HG03135 (cell line): ENCODE data around the gene CLN6.
A peak's percentile ranks its signal among the peaks of the same experiment; 100 is the strongest.
"Not testable (repeated sequence)": the region's sequence is repeated elsewhere in the genome, so short reads cannot be mapped to it uniquely, and the experiment has no call there.

Source experiments
- ATAC-seq: cut with Tn5 transposase; IDR thresholded peaks from one replicate; pipeline ENCODE4 v1.9.1; 2021; ENCODE audit warnings: mild to moderate bottlenecking, moderate library complexity; ENCODE audit not compliant: unreplicated experiment

Gene CLN6

DNA sequence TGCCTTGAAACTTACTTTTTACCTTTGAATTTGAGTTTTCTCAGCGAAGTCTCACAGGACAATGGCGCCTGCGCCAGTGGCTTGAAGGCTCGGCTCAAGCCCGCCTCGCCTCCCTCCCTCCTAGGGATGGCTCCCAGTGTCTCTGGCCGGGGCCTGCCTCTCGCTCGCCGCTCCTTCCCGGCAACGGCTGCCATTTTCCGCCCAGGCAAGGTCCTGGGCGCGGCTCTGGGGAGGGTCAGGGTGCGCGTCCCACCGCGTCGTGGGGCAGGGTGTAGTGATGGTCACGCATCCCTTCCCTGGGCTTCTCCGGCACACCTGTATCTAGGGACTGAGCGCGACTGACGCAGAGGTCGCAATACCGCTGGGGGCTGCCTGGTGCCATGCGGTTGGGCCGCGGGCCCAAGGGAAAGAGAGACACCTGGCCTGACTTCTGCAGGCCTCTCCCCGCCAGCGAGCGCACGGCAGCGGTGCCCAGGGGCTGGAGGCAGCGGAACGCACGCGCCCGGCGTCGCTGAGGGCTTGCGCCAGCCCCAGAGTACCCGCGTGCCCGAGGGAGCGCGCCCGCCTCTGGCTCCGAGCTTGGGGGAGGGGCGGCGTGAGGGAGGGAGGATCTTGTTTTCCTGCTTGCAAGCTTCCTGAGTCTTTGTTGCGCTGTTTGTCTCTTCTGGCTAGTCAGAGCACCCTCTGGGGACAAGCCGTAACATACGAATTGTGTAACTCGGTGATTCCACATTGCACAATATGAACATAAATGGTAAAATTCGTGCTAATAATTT, 27.3 kb upstream of the CLN6 start:
- no peak for ATAC-seq

DNA sequence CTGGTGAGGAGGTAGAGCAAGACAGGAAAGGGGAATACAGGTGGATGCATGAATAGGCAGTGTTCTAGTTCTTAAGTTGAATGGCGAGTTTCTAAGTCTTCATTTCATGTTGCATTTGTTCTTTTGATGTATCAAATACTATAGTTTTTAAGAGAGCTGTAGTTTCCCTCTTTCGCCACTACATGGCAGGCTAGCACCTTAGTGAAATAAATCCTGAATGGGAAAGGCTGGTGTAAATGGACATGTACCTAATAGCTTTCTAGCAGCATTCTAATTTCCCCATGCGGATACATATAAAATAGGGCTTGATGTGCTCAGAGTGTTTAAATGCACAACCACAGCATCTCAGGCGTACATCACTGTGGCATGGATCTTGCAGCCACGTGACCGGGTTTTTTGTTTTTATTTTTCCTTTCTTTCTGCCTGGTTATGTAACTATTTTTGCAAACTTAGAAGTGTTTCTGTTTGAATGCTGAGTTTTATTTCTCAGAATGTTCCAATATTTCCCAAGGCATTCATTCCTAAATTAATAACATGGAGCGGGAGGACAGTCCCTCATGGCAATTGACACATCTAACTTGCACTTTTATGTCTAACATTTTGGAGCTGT, 23.5 kb upstream of the CLN6 start:
- no peak for ATAC-seq

DNA sequence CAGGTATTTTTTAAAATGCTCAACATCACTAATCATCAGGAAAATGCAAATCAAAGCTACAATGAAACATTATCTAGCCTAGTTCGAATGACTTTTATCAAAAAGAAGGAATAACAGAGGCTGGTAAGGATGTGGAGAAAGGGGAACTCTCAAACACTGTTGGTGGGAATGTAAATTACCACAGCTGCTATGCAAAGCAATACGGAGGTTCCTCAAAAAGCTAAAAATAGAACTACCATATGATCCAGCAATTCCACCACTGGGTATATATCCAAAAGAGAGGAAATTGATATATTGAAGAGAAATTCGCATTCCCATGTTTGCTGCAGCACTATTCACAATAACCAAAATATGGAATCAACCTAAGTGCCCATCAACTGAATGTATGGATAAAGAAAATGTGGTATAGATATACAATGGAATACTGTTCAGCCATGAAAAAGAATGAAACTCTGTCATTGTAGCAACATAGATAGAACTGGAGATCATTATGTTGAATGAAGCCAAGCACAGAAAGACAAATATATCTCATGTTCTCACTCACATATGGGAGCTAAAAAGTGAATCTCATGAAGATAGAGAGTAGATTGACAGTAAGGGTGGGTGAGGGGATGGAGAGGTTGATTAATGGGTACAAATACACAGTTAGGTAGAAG, 19.7 kb upstream of the CLN6 start:
- ATAC-seq, result no peak

DNA sequence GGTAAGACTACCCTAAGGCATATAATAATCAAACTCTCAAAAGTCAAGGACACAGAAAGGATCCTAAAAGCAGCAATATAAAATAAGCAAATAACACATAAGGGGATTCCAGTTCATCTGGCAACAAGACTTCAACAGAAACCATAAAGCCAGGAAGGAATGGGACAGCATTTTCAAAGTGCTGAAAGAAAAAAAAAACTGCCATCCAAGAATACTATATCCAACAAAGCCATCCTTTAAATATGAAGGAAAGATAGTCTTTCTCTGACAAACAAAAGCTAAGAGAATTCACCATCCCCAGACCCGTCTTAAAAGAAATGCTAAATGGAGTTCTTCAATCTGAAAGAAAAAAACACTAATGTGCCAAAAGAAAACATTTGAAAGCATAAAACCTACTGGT, 14.7 kb upstream of the CLN6 start:
- no peak for ATAC-seq

DNA sequence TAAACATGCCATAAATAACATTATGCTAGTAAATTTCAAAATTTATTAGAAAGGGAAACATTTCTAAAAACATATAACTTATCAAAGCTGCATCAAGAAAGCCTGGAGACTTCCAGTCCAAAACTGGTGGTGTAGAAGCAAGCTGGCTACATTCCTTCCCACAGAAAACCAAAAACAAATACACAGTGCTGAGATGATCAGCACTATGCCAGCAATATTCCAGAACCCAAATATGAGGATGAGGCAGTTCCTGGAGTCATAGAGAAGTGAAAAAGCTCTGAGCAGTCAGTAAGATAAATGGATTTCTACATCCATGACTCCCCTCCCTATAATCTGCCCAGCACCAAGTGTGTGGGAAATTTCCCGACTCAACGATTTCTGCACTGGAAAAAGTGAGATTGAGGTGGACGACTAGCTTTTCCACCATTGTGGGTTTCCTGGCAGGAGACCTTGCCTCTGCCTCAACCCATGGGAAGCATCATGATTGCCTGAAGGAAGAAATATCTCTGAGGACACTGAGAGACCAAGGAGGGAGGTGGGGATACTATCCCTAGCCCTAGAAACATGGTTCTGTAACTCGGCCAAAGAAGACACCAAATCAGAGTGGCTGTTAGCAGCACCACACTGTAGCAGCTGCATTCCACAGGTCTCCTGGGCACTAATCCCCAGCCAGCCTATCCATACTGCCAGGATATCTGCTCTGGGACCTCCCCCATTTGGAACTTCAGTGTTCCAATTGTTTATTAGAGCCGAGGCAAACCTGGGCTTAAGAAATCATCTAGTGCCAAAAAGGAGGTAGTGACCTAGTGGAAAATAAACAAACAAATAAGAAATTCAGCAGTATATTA, 11.8 kb upstream of the CLN6 start:
- ATAC-seq, result no peak

DNA sequence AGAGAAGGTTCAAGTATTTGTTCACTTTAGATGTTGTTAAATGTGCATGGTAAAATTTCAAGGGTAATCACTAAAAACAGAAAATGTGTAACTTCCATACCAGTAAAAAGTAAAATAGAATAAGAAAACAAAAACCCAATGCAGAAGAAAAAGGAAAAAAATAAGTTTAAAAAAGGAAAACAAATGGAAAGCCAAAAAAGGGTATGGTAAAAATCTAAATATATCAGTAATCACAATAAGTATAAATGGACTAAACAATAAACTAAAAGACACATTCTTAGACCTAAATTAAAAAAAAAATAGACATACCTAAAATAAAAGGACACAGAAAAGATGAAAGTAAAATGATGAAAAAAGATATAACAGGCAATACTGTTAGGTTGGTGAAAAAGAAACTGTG, 9.5 kb upstream of the CLN6 start:
- no peak for ATAC-seq

DNA sequence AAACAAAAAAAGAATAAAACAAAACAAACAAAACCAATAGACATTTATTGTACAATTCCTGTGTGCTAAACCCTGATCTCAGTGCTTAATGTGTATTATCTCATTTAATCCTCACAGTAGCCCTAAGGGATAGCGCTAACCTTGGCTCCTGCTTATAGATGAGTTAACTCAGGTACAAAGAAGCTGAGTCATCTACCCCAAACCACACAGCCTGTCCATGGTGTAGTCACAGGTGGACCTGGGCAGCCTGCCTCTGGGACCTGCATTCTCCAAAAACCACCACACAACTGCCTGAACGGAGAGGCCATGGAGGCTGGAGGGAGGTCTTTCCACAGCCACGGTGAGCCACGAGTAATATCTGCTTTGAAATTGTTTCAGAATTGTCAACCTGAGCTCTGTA, 5.5 kb upstream of the CLN6 start:
- ATAC-seq, result no peak

DNA sequence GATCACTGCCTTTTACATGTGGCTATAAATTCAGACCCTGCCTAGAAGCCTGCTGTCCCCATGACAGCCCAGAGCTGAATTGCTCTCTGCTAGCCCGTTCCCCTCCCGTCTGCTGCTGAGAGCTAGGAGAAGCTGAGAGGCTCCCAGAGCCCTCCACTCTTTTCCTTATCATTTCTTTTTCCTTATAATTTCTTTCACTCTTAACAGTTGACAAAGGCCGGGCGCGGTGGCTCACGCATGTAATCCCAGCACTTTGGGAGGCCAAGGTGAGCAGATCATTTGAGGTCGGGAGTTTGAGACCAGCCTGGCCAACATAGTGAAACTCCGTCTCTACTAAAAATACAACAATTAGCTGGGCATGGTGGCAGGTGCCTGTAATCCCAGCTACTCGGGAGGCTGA, 5.0 kb upstream of the CLN6 start:
- ATAC-seq, result not testable (repeated sequence)

DNA sequence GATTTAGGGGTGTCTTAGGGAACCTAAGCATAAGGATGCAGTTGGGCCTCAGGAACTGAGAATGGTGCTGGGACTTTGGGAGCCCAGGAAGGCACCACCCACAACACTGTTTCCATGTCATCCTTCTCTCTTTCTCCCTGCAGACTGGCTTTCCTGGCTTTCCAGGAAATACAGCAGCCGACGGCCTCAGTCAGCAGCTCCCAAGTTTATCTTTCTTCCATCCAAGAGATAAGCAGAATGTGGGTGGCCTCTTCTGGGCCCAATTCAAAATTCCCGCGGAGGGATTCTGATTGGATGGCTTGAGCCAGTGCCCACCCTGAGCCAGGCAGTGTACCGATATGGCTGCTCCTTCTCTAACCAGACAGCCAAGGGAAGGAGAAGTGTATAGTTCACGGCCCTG, 4.5 kb upstream of the CLN6 start:
- no peak for ATAC-seq

DNA sequence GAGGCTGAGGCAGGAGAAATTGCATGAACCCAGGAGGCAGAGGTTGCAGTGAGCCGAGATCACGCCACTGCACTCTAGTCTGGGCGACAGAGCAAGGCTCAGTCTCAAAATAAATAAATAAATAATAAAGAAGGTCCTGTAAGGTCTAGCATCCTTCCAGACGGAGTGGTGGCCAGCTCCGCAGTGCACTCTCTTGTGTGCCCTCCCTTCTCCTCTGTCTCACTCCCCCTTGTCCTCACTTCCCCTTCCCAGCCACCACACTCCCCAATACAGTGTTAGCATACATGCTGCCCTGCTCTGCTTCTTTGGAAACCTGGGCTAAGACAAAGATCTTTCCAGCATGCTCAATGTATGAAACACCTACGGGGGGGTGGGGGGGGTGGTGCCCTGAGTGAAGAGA, 3.4 kb upstream of the CLN6 start:
- no peak for ATAC-seq

DNA sequence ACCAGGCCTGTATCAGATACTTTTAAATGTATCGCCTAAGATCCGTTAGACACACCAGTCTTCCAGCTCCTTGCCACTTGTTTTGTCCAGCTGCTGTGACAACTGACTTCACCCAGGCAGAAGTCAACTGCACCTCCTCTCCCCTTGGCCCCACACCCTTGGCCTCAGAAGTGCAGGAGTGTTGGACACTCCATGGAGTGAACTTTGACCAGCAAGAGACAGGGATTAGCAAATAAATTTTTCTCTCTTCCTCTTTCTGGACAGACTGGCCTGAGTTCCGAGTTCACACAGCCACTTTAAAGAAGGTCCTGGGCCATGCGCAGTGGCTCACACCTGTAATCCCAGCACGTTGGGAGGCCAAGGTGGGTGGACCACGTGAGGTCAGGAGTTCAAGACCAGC, 2.9 kb upstream of the CLN6 start:
- no peak for ATAC-seq

DNA sequence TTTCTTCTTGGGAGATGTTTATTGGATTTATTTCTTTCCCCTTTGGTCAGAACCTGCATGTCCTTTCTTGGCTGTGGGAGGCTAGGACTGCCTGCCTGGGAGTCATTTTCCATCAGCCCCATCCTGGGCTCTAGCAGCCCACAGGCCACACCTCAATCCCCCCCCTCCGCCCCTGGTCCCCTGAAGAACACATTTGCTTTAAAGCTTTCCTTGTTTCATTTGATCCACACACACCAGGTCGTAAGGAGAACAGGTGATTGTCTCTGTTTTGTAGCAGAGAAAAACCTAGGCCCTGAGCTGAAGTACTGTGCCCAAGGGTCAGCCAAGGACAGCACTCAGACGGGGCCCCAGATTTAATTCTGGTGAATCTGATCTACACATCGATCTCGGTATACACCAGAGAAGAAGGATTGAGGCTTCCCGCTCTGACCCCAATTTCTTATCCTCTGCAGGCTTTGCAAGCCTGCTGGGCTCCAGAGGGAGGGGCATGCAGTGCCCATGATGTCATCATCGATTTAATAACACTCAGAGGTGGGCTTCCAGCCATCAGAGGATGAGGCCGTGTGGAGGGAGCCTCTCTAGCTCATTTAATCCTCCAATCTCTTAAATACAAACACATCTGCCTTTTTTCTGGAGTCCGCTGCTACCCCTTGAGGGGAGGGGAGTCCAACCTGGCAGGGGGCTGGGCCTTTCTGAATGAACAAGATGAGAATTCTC, 1.7 kb upstream of the CLN6 start:
- ATAC-seq, result no peak

DNA sequence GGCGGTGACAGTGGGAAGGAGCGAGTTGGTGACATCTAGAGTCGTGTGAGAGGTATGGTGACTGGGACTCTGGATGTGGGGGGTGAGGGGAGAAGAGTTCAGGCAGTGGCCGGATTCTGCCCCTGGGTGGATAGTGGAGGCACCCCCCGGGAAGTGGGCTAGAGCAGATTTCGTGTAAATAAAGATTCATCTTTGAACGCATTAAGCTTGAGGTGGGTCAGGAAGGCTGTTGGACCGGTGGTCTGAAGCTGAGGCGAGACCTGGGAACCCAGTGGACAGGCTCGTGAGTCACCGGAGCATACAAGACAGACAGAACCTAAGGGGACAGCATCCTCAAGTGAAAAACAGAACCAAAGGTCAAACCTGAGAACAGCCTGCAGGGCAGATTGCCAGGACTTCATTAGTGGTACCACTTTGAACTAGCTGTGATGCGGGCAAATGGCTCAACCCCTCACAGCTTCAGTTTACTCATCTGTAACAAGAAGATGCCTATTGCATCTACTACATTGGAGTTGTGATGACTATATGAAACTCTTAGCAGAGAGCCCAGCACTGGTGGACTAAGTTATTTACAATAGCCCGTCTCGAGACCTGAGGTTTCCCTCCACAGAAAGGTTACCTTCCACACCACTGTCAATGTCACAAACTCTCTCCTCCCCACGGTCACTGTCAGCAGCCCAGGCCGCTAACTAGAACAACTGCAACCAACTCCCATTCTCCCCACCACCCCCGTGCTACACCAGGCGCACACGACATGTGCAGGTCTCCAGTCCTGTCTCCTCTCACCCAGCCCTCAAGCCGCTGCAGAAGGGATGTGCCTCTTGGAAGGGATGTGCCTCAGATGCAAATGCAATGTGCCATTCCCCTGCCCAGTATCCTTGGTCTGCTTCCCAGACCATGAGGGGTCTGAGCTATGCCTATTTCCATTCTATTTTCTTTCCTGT, 901 bp upstream of the CLN6 start:
- ATAC-seq, result no peak

DNA sequence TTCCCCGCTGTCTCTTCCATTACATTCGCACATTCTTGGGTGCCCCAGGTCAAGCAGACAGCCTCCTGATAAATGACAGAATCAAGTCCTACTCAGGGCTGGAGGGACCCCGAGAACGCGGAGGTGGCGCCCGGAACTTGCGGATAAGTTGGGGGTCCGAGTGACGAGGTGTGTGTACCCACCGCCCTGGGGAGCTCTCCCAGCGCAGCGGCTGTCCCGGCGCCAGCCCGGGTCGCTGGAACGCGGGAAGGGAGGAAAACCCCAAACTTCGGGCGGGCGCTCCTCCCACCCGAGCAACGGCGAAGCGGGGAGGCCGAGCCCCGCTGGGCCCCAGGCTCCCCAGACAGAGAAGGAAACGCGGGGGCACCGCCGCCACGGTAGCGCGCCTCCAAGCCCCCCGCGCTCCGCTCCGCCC, 550 bp downstream of the CLN6 start:
- peak; percentile 9 for ATAC-seq

DNA sequence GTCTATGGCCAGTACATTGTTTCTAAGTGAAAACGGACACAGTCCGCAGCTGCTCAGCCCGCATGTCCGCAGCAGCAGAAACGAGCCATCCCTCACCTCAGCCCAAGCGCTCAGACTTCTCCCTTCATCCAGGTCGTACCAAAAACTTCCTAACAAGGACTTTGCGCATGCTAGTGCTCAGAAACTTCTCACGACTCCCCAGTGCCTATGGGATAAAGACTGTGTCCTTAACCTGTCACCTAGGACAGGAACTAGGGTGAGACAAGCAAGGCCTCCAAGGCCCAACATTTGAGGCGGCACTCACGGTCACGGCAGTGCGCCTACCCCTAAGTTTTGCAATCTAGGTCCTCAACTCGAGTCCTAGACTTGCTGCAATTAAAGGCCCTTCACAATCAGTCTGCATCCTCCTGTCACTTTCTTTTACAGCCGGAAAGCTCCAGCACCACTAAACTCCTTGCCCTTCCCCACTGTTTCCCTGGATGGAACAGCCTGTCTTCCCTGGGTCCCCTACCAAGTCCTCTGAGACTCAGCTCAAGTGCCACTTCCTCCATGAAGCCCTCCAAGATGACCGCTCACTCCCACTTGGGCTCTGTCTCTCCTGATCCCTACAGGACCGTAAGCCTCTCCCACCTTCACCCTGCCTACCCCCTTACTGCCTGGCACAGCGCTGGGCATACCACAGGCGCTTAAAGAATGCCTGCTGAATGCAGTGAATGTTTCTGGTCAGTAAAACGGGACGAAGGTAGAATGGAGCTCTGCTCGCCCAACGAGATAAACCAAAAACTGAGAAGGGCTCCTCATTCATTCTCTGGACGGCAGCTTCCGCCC, 1.2 kb downstream of the CLN6 start:
- no peak for ATAC-seq

DNA sequence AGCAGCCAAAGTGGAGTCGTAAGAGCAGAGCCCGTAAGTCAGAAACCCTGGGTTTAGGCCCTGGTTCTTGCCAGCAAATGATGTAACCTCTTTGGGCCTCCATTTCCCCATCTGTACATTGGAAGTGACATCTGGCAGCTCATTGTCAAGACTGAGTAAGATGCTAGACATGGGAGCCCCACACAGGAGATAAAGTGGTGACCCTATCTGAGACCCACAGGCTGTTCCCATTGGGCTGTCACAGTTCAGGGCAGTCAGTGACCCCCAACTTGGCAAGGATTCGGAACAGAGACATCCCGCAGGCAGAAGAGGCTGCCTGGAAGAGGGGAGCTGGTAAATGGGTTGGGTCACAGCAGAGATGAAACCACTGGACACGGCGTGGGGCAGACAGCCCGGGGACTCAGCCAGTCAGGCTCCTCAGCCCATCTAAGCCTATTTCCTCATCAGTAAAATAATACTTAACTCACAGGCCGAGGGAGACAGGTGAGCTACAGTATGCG, 1.8 kb downstream of the CLN6 start:
- no peak for ATAC-seq

DNA sequence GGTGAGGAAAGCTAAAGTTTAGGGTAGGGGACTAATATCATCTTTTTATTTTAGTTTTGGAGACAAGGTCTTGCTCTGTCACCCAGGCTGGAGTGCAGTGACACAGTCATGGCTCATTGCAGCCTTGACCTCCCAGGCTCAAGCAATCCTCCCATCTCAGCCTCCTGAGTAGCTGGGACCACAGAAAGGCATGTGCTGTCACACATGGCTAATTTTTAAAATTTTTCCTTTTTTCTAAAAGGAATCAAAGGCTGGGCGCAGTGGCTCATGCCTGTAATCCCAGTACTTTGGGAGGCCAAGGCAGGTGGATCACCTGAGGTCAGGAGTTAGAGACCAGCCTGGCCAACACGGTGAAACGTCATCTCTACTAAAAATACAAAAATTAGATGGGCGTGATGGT, 4.1 kb downstream of the CLN6 start:
- not testable (repeated sequence) for ATAC-seq

DNA sequence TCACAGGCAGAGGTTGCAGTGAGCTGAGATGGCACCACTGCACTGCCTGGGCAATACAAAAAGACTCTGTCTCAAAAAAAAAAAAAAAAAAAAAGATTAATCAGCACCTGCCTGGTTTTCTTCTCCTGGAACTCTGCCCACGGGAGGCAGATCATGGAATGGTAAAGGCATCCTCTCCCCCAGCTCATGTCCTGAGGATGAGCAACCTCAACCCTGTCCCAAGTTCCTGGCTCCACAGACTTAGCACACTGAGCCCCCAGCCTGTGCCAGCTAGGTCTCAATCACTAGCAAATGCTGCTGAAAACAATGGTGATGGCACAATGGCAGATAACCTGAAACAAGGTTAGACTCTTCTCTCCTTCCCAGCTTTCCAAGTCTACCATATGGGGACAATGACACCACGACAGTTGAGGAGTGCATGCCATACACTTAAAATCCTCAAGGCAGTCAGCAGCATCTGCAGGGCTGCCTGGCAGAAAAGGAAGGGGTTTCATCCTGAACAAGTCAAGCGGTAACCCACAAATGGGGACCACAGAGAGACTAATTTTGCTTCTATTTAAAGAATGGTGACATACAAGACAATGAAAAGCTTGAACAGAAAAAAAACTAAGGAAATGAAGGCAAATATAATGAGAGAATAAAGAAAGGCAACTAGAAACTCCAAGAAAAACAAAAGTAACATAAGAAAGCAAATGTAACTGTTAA, 4.8 kb downstream of the CLN6 start:
- no peak for ATAC-seq
